ENCODE measurements around the gene SYK.

The SYK gene

GRCh38 chr9:90805006-90805996 lies 3.7 kb downstream of the SYK start:
- in situ Hi-C loops (cut with HindIII; ENCODE audit: low sequenced_read_pairs): no loop called here
- no peak overlapping the region for H3K4me3 ChIP-seq (ENCODE audit: low read depth, low read length)
- DNase-seq (ENCODE audit: low read depth): no peak
- TF ChIP-seq CTCF (IDR thresholded peaks at IDR 0.05; ENCODE audit: low read depth, low read length, missing control alignments): no peak

GRCh38 chr9:90807006-90807405 lies 5.4 kb downstream of the SYK start:
- in situ Hi-C loops (cut with HindIII; ENCODE audit: low sequenced_read_pairs): no loop called here
- H3K4me3 ChIP-seq (ENCODE audit: low read depth, low read length): no peak overlapping the region
- DNase-seq (ENCODE audit: low read depth): no peak
- TF ChIP-seq CTCF (IDR thresholded peaks at IDR 0.05; ENCODE audit: low read depth, low read length, missing control alignments): no peak

DNA sequence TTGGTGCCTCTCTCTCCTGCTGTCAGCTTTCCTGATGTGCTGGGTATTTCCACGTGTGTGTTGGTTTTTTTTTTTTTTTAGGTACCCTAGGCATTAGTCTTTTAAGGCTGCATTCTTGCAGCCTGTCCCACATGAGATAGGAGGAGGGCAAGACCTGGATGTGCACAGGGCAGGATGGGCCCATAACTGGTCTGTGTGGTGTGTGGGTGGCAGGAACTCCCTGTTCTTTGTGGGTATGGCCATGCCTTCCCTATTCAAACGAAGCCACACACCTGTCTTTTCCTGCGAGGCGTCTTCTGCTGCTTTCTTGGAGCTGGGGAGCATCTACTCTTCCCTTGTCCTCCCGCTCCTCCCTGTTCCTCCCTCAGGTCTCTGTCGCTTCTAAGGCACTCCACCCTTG lies 6.8 kb downstream of the SYK start:
- H3K4me3 ChIP-seq (ENCODE audit: low read depth, low read length): no peak overlapping the region
- DNase-seq (ENCODE audit: low read depth): no peak
- in situ Hi-C loops (cut with HindIII; ENCODE audit: low sequenced_read_pairs): no loop called here
- TF ChIP-seq CTCF (IDR thresholded peaks at IDR 0.05; ENCODE audit: low read depth, low read length, missing control alignments): no peak

DNA sequence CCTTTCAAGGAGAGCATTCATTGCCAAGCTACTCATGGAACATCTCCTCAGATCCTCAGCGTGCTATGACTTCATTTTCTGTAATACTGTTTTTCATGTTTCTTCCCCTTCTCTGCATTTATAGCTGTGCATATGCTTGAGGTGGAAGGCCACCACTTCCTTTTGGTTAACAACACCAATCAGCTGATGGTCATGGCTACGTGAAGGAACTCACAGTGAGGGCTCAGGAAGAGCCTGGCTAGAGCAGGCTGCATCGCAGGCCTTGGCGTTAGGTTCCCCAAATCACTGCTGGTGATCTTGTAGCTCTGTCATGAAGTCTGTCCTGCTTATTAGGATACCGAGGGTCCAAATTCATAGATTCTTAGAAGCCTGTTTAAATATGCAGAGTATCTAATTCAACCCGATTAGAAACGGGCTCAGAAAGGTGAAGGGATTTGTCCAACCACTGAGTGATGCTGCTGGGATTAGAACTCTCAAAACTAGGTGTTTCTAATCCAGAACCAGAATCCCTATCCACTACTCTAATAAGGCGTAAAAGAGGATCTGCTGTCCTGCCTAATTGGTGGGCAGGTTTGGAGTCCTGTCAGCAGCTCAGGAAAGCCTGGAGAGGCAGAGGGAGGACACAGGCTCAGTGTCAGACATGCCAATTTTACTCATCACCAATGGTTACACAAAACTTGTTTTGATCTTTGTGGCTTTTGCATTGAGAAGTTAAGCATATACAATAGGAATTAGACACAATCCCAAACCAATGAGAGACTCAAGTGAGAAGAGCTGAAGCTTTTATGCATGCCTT lies 7.5 kb downstream of the SYK start:
- no peak for TF ChIP-seq CTCF (IDR thresholded peaks at IDR 0.05; ENCODE audit: low read depth, low read length, missing control alignments)
- no peak overlapping the region for H3K4me3 ChIP-seq (ENCODE audit: low read depth, low read length)
- DNase-seq (ENCODE audit: low read depth): no peak
- in situ Hi-C loops (cut with HindIII; ENCODE audit: low sequenced_read_pairs): no loop called here

GRCh38 chr9:90810691-90811090 lies 9.1 kb downstream of the SYK start:
- in situ Hi-C loops (cut with HindIII; ENCODE audit: low sequenced_read_pairs): no loop called here
- no peak overlapping the region for H3K4me3 ChIP-seq (ENCODE audit: low read depth, low read length)
- TF ChIP-seq CTCF (IDR thresholded peaks at IDR 0.05; ENCODE audit: low read depth, low read length, missing control alignments): no peak
- no peak for DNase-seq (ENCODE audit: low read depth)

DNA sequence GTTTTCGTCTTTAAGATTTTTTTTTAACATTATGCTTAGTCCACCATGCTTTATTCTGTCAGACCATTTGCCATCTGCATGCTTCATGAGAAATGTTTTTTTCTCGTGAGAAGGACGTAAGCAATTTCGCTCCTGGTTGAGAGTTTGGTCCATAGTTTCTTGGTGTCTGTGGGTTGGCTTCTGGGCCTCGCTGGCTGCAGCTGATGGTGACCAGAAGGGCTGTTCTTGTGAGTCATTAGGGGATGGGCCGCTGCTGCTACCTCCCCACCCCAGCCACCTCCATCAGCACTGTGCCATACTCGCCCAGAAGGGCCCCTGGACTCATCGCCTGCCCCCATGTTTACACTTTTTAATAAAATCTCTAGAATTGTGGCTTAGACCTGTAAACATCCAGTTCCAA lies 11.4 kb downstream of the SYK start:
- TF ChIP-seq CTCF (IDR thresholded peaks at IDR 0.05; ENCODE audit: low read depth, low read length, missing control alignments): no peak
- in situ Hi-C loops (cut with HindIII; ENCODE audit: low sequenced_read_pairs): no loop called here
- H3K4me3 ChIP-seq (ENCODE audit: low read depth, low read length): no peak overlapping the region
- DNase-seq (ENCODE audit: low read depth): no peak
